K562 (cell line): ENCODE results near the gene TMTC2. TPM values are rescaled to one million over a fixed set of nuclear protein-coding genes. Genes with fewer than 3 reads are reported as not detected.

Source experiments
- ATAC-seq: fragments of 200-7000 bp; cut with Tn5 transposase; 3 replicates; pipeline ENCODE4 v1.9.1; 2020; ENCODE audit warnings: moderate library complexity
- BruUV-seq: library from RNA; stranded (reverse); fragments of 400-500 nt; replicated peaks from 2 replicates; lab custom pipeline; 2021; lab: Mats Ljungman, UMichigan
- CTCF ChIA-PET: fragments of 300-600 bp; formaldehyde crosslinking; extraction: SDS; loops from one replicate; lab custom pipeline; 2021; ENCODE audit warnings: low intra/inter-chr PET ratio; lab: Yijun Ruan, JAX
- POLR2A ChIA-PET: fragments of 300-600, 350-650 bp; sonication (Branson Sonifier 250); formaldehyde crosslinking; extraction: SDS; loops from one replicate; lab custom pipeline; 2021; ENCODE audit warnings: antibody characterized with exemption, inconsistent platforms; lab: Yijun Ruan, JAX
- DNase-seq, 4 experiments: peaks; one replicate each; pipeline versions ENCODE4 v3.0.0 to v3.0.0-alpha.2; 2011 to 2018; ENCODE audit warnings: low spot score in 3 of 4, mixed read lengths in 3 of 4; ENCODE audit errors: extremely low read depth in 1 of 4
- FAIRE-seq: peaks from 2 replicates; lab custom pipeline; 2011; peaks lifted over from hg19 to GRCh38; lab: Jason Lieb, UNC
- H2AFZ ChIP-seq: 2 replicates; pipeline ENCODE4 v1.6.0; 2011; ENCODE audit warnings: low read depth, low read length, control low read depth, inconsistent platforms
- H3K27ac ChIP-seq: fragments of 200-600 bp; 3 replicates; pipeline ENCODE4 v1.8.0; 2011; ENCODE audit warnings: low read depth, mild to moderate bottlenecking, control low read depth, inconsistent platforms, low read length, moderate library complexity, mixed read lengths; ENCODE audit errors: extremely low read depth
- H3K27me3 ChIP-seq, 2 experiments: fragments of 300-600 bp in 1 of 2; 2 replicates in 1 of 2; 3 replicates in 1 of 2; pipeline versions ENCODE4 v1.6.0 to v1.8.0; 2011; ENCODE audit warnings: inconsistent platforms in 2 of 2, low read length in 2 of 2, mild to moderate bottlenecking in 1 of 2, mixed read lengths in 1 of 2, moderate library complexity in 1 of 2; ENCODE audit not compliant: control insufficient read depth in 2 of 2, insufficient read depth in 2 of 2
- H3K36me3 ChIP-seq: fragments of 300-600 bp; 3 replicates; pipeline ENCODE4 v1.8.0; 2011; ENCODE audit warnings: mild to moderate bottlenecking, low read length, inconsistent platforms; ENCODE audit not compliant: control insufficient read depth, insufficient read depth
- H3K4me1 ChIP-seq, 2 experiments: fragments of 200-600 bp in 1 of 2; replicated peaks in 1 of 2; 2 replicates in 1 of 2; 3 replicates in 1 of 2; pipeline versions ENCODE4 v1.5.1 to v1.8.0; 2011; ENCODE audit warnings: inconsistent platforms in 2 of 2, low read length in 2 of 2, mild to moderate bottlenecking in 1 of 2, mixed read lengths in 1 of 2, moderate library complexity in 1 of 2; ENCODE audit not compliant: control insufficient read depth in 2 of 2, insufficient read depth in 2 of 2
- H3K4me2 ChIP-seq: 2 replicates; pipeline ENCODE4 v1.6.1; 2011; ENCODE audit warnings: low read length, control low read depth, inconsistent platforms, mixed read lengths; ENCODE audit not compliant: insufficient read depth
- H3K4me3 ChIP-seq: fragments of 200-600 bp; sonication (generic), shearing (Covaris generic); 2 replicates; pipeline ENCODE4 v1.5.1; 2016; ENCODE audit warnings: control low read depth, inconsistent platforms
- H3K79me2 ChIP-seq: fragments of 200-600 bp; 3 replicates; pipeline ENCODE4 v1.8.0; 2011; ENCODE audit warnings: low read length, inconsistent platforms; ENCODE audit not compliant: control insufficient read depth, insufficient read depth
- H3K9ac ChIP-seq, 2 experiments: 2 replicates each; pipeline versions ENCODE4 v1.6.0 to v1.6.1; 2011; ENCODE audit warnings: low read depth in 2 of 2, low read length in 2 of 2, control low read depth in 1 of 2, inconsistent platforms in 1 of 2, mild to moderate bottlenecking in 1 of 2, mixed read lengths in 1 of 2; ENCODE audit not compliant: insufficient read depth in 1 of 2
- H3K9me1 ChIP-seq: one replicate; pipeline ENCODE4 v1.6.0; 2011; ENCODE audit warnings: inconsistent platforms, mild to moderate bottlenecking, low read length, moderate library complexity; ENCODE audit not compliant: control insufficient read depth, insufficient read depth
- H3K9me3 ChIP-seq: replicated peaks from 2 replicates; pipeline ENCODE4 v1.5.1; 2011; ENCODE audit warnings: low read depth, low read length, inconsistent platforms; ENCODE audit not compliant: control insufficient read depth, insufficient read depth
- H4K20me1 ChIP-seq: replicated peaks from 2 replicates; pipeline ENCODE4 v1.6.1; 2011; ENCODE audit warnings: low read length, inconsistent platforms, mixed read lengths; ENCODE audit not compliant: control insufficient read depth, insufficient read depth
- ATF3 ChIP-seq, 2 experiments: fragments of 450-650 bp in 1 of 2; sonication (generic) in 1 of 2; formaldehyde crosslinking in 1 of 2; IDR thresholded peaks in 1 of 2; conservative IDR thresholded peaks in 1 of 2; 2 replicates each; pipeline versions ENCODE4 v1.6.1 to v1.8.1; 2016 to 2023; ENCODE audit warnings: mild to moderate bottlenecking in 2 of 2, moderate library complexity in 2 of 2, inconsistent platforms in 1 of 2, missing genetic modification reagents in 1 of 2
- FOXO4 ChIP-seq: fragments of 450-650 bp; formaldehyde crosslinking; IDR thresholded peaks from 2 replicates; pipeline ENCODE4 v1.4.0; 2020; ENCODE audit warnings: mild to moderate bottlenecking, moderate library complexity
- MECOM ChIP-seq: fragments of 250-450 bp; sonication (Bioruptor Pico); IDR thresholded peaks from 2 replicates; pipeline ENCODE4 v1.8.0; 2022; ENCODE audit warnings: inconsistent platforms
- MXD1 ChIP-seq: fragments of 250-450 bp; sonication (Bioruptor Pico); IDR thresholded peaks from 2 replicates; pipeline ENCODE4 v1.8.0; 2021; ENCODE audit warnings: borderline replicate concordance, mild to moderate bottlenecking, moderate library complexity; ENCODE audit not compliant: poor library complexity, severe bottlenecking
- RBM17 ChIP-seq: fragments of 200-400 bp; formaldehyde crosslinking; IDR thresholded peaks from 2 replicates; pipeline ENCODE4 v1.6.1; 2017; ENCODE audit warnings: low read depth, mild to moderate bottlenecking, low read length, borderline replicate concordance
- RBM34 ChIP-seq: fragments of 200-400 bp; formaldehyde crosslinking; IDR thresholded peaks from 2 replicates; pipeline ENCODE4 v1.6.1; 2018; ENCODE audit warnings: low read length, borderline replicate concordance; ENCODE audit not compliant: insufficient read depth
- STAT5B ChIP-seq: fragments of 250-450 bp; sonication (Bioruptor Pico); IDR thresholded peaks from 2 replicates; pipeline ENCODE4 v1.8.0; 2021; ENCODE audit warnings: mild to moderate bottlenecking, inconsistent platforms
- WGBS: fragments of 100-300 bp; shearing (Covaris generic); methylation state at CpG from one replicate; pipeline ENCODE4 v1.1.6; 2016; ENCODE audit warnings: low coverage, mixed read lengths; ENCODE audit not compliant: insufficient coverage; ENCODE audit errors: missing lambda C conversion rate; 5-methylcytosine and 5-hydroxymethylcytosine counted together
- in situ Hi-C: fragments of 300-500 bp; cut with MboI; formaldehyde crosslinking; loops from 4 replicates; pipeline ENCODE4 v1.15.0; 2018; ENCODE audit warnings: inconsistent platforms, mixed read lengths
- intact Hi-C: fragments of 100-400 bp; cut with micrococcal nuclease; formaldehyde crosslinking; loops from 2 replicates; pipeline ENCODE4 v1.14.2; 2022
- polyA plus RNA-seq, 8 experiments: library from polyadenylated mRNA; depleted of rRNA in 4 of 8; stranded (reverse) in 5 of 8; unstranded in 3 of 8; fragments of >200 nt; fragmentation: Nextera tagmentation in 2 of 8; fragmentation: Illumina TruSeq in 1 of 8; extraction: Ambion mirVana in 2 of 8; extraction: Trizol in 1 of 8; gene quantifications; 2 replicates each; pipeline versions ENCODE4 v1.2.1 to v1.2.3, GENCODE V29; 2011 to 2014; ENCODE audit warnings: inconsistent platforms in 1 of 8, missing spikeins in 1 of 8
- total RNA-seq, 7 experiments: library from RNA; depleted of rRNA in 6 of 7; stranded (reverse); fragments of >200 nt in 6 of 7; fragmentation: Illumina TruSeq in 2 of 7; extraction: Trizol in 2 of 7; gene quantifications; 2 replicates each; pipeline versions ENCODE4 v1.2.1 to v1.2.3, GENCODE V29; 2011 to 2021; ENCODE audit warnings: low replicate concordance in 1 of 7

TMTC2 gene
- total and polyA plus RNA-seq, 9 of the 15 experiments (the other 6 are each of a cell fraction or from before 2014, with no cell fraction given) = 0.29 to 1.1 (median 0.55) TPM

- Histone ChIP-seq H3K4me1 (no peaks in the 10 kb centered on the region), H3K4me2 (no peak overlapping the region), H3K9me1 (no peaks in the 10 kb centered on the region), H2AFZ (no peak overlapping the region), H3K4me3 (no peak overlapping the region), H3K27ac (no peak overlapping the region), H3K27me3 (no peaks in the 10 kb centered on the region), H3K79me2 (no peaks in the 10 kb centered on the region), H3K9me3 (no peaks in the 10 kb centered on the region), H3K9ac (no peak overlapping the region), H4K20me1 (no peaks in the 10 kb centered on the region), H3K36me3 (no peaks in the 10 kb centered on the region)
- in situ Hi-C loops = no loop called here
- BruUV-seq = no TSS peak
- ATAC-seq (no peak), DNase-seq (no peak), FAIRE-seq (no peak)
- POLR2A ChIA-PET = no interaction called here
- intact Hi-C loops = no loop called here
- WGBS = 0% methylated on average over 3 of the region's 3 CpGs
- CTCF ChIA-PET = no interaction called here
- TF ChIP-seq RBM34 (no peak), MECOM (CRISPR knock-in tag) (no peak), RBM17 (no peak), STAT5B (CRISPR knock-in tag) (no peak)
Observed at GRCh38 chr12:82873951-82874350, 187.2 kb downstream of the TMTC2 start.

GRCh38 chr12:82874945-82875344, 188.2 kb downstream of the TMTC2 start:
- CTCF ChIA-PET = no interaction called here
- Histone ChIP-seq H3K36me3 (no peaks in the 10 kb centered on the region), H3K27me3 (no peaks in the 10 kb centered on the region), H3K4me3 (no peak overlapping the region), H3K9me3 (no peaks in the 10 kb centered on the region), H3K9me1 (no peaks in the 10 kb centered on the region), H3K27ac (no peak overlapping the region), H4K20me1 (no peaks in the 10 kb centered on the region), H3K4me1 (no peaks in the 10 kb centered on the region), H2AFZ (no peak overlapping the region), H3K9ac (no peak overlapping the region), H3K79me2 (no peaks in the 10 kb centered on the region), H3K4me2 (no peak overlapping the region)
- no peak for TF ChIP-seq FOXO4 (CRISPR knock-in tag)
- no peak for TF ChIP-seq ATF3 (IDR thresholded peaks at IDR 0.05)
- no peak for TF ChIP-seq ATF3 (CRISPR knock-in tag; conservative IDR thresholded peaks at IDR 0.05)
- TF ChIP-seq MXD1 (CRISPR knock-in tag) = no peak
- FAIRE-seq = no peak
- intact Hi-C loops (no loop called here), in situ Hi-C loops (no loop called here)
- POLR2A ChIA-PET = no interaction called here
- no peak for DNase-seq
- ATAC-seq = no peak
- no TSS peak for BruUV-seq
- 0% methylated on average over 1 of the region's 1 CpG for WGBS
